SU-DHL-6 (cell line): ENCODE results near the gene PCDH11Y.
"Not testable (repeated sequence)": the region's sequence is repeated elsewhere in the genome, so short reads cannot be mapped to it uniquely, and the experiment has no call there.

Experiments used
- EZH2phosphoT487 ChIP-seq: fragments of 200-600 bp; sonication (generic), shearing (Covaris generic); conservative IDR thresholded peaks from 2 replicates; pipeline ENCODE4 v1.6.1; 2018; ENCODE audit warnings: mild to moderate bottlenecking, antibody characterized with exemption, low read length, moderate library complexity, mixed read lengths
- TF ChIP-seq, protein P1 (sequence below): fragments of 200-600 bp; sonication (generic); IDR thresholded peaks from one replicate; pipeline ENCODE4 v1.5.1; 2017; ENCODE audit warnings: antibody characterized with exemption, mild to moderate bottlenecking, low read length, moderate library complexity; ENCODE audit not compliant: insufficient read depth, poor library complexity, severe bottlenecking

DNA sequence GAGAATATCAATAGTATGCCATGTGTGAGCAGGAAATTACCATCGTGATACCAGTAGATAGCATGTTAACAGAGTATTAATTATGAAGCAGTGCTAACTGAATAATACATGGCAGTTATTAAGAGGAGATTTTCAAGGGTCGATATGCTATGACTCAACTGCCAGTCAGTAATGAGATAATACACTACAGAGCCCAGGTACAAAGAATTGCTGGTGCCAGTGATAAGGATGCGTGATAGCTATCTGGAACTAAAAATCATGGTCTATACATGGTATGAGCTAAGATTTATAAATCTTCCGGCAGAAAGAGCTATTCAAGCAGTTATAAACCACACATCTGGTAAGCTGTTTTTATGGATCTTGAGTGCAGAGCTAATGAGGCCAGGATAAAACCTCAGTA is 32.2 kb upstream of the PCDH11Y start:
- TF ChIP-seq, protein P1, sequence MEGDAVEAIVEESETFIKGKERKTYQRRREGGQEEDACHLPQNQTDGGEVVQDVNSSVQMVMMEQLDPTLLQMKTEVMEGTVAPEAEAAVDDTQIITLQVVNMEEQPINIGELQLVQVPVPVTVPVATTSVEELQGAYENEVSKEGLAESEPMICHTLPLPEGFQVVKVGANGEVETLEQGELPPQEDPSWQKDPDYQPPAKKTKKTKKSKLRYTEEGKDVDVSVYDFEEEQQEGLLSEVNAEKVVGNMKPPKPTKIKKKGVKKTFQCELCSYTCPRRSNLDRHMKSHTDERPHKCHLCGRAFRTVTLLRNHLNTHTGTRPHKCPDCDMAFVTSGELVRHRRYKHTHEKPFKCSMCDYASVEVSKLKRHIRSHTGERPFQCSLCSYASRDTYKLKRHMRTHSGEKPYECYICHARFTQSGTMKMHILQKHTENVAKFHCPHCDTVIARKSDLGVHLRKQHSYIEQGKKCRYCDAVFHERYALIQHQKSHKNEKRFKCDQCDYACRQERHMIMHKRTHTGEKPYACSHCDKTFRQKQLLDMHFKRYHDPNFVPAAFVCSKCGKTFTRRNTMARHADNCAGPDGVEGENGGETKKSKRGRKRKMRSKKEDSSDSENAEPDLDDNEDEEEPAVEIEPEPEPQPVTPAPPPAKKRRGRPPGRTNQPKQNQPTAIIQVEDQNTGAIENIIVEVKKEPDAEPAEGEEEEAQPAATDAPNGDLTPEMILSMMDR, result not testable (repeated sequence)
- not testable (repeated sequence) for TF ChIP-seq EZH2phosphoT487
